GOT3 (cell line): Measurements from ENCODE around the gene CNIH2.
"Not testable (repeated sequence)": the region's sequence is repeated elsewhere in the genome, so short reads cannot be mapped to it uniquely, and the experiment has no call there.

Experiments
- DNase-seq: peaks from one replicate; lab custom pipeline; 2025; ENCODE audit warnings: mixed read lengths; lab: John Stamatoyannopoulos, UW

The CNIH2 gene

GRCh38 chr11:66291303-66291705 lies 13.3 kb downstream of the CNIH2 start:
- no peak for DNase-seq

DNA sequence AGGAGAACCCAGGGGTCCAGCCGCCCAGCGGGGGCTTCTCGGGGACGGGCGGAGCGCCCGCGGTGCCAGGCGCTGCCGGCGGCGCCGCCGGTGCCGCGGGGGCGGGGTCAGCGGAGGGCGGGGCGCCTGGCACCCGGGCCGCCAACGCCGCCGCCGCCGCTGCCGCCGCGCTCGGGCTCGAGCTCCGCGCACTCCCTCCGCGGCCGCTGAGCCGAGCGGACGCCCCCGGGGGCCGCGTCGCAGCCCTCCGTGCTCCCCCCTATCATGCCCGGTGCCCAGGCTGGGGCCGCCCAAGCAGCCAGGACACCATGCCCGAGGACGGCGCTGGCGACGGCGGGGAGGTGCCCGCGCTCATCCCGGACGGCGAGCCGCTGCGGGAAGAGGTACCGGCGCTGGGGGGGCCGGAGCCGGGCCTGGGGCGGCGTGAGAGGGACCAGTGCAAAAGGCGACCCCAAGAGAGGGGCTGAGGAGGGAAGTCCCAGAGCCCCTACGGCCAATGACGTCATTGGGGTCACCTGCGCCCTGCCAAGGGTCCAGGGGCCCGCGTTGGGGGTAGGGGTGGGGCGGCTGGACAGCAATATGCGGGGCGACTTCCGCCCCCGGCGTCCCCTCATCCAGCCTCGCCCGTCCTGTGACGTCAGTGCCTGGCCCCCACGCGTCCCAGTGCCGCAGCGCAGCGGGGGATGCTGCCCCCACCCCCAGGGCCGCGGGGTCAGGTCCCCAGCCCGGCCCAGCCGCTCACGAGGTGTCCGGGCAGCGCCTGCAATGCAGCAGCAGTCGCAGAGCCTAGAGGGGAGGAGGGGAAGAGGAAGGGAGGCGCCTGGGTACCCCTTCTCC lies 13.9 kb downstream of the CNIH2 start, which contains the start of gene TMEM151A:
TMEM151A (plus strand) TSS at position 189 of the 837 bp plus-strand sequence; CDS start at position 309, 120 bp downstream.
- DNase-seq, result no peak

GRCh38 chr11:66292543-66293332 lies 14.8 kb downstream of the CNIH2 start:
- DNase-seq, result no peak

DNA sequence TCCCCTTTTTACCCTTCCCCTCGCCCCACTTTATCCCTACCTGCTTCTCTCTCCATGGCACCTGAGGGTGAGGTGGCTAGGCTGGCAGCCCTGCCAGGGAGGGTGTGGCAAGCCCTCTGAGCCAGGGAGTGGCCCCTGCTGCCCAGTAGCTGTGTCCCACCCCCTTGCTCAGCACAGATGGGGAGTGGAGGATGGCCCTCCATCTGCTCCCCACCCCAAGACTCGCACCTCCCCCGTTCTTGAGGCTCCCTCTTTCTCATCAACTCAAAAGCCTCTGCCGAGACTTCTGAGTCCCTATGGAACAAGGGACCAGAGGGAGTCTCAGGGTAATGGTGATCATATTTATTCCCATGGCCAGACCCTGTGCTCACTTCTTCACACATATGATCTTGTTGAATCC lies 15.4 kb downstream of the CNIH2 start:
- DNase-seq, result no peak

GRCh38 chr11:66293777-66294625 lies 16.0 kb downstream of the CNIH2 start:
- no peak for DNase-seq

DNA sequence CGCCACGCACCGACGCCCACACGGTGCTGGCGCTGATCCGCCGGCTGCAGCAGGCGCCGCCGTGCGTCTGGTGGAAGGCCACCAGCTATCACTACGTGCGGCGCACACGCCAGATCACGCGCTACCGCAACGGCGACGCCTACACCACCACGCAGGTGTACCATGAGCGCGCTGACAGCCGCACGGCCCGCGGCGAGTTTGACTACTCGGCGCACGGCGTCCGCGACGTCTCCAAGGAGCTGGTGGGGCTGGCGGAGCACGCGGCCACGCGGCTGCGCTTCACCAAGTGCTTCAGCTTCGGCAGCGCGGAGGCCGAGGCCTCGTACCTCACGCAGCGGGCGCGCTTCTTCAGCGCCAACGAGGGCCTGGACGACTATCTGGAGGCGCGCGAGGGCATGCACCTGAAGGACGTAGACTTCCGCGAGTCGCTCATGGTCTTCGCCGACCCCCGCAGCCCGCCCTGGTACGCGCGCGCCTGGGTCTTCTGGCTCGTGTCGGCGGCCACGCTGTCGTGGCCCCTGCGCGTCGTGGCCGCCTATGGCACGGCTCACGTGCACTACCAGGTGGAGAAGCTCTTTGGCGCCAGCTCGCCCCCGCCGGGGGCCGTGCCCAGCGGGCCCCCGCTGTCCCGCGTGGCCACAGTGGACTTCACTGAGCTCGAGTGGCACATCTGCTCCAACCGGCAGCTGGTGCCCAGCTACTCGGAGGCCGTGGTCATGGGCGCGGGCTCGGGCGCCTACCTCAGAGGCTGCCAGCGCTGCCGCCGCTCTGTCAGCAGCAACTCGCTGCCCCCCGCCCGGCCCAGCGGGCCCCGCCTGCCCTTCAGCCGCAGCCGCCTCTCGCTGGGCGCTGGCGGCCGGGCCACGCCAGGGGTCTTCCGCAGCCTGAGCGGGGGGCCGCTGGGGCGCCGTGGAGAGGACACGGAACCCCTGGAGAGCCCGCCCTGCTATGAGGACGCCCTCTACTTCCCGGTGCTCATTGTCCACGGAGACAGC lies 16.9 kb downstream of the CNIH2 start:
- DNase-seq, result no peak

- DNase-seq, result no peak
Measured at GRCh38 chr11:66297610-66298009, 19.6 kb downstream of the CNIH2 start.

DNA sequence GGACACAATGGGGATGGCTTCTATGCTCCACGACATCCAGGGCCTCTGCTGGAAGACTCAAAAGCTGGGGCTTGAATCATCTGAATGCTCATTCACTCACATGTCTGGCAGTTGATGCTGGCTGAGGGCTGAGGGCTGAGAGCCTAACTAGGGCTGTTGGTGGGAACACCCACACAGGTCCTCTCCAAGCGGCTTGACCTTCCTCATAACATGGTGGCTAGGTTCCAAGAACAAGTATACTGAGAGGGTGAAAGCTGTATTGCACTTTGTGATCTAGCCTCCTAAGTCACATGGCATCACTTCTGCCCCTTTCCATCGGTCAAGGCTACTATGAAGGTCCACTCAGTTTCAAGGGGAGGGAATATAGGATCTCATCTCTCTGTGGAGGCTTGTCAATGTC lies 21.2 kb downstream of the CNIH2 start:
- DNase-seq, result no peak

GRCh38 chr11:66302656-66303055 lies 24.7 kb downstream of the CNIH2 start:
- no peak for DNase-seq

DNA sequence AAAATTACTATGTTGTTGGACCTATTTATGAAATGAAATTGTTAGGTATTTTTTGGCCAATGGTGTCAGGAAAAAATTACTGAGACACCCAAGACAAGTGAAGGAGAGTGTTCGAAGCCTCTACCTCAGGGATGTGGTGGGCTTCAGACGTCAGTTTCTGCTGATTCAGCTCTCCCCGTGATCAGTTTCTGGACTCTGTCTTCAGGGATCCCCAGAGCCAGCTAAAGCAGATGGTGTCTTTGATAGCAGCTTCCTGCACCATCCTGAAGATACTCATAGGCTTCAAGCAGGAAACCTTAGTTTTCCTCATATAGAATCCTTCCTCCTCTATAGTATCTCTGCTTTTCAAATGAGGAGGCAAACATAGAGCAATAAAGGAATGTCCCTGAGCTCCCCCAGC lies 31.5 kb downstream of the CNIH2 start:
- DNase-seq, result no peak

- no peak for DNase-seq
Measured at GRCh38 chr11:66310324-66310723, 32.3 kb downstream of the CNIH2 start.

DNA sequence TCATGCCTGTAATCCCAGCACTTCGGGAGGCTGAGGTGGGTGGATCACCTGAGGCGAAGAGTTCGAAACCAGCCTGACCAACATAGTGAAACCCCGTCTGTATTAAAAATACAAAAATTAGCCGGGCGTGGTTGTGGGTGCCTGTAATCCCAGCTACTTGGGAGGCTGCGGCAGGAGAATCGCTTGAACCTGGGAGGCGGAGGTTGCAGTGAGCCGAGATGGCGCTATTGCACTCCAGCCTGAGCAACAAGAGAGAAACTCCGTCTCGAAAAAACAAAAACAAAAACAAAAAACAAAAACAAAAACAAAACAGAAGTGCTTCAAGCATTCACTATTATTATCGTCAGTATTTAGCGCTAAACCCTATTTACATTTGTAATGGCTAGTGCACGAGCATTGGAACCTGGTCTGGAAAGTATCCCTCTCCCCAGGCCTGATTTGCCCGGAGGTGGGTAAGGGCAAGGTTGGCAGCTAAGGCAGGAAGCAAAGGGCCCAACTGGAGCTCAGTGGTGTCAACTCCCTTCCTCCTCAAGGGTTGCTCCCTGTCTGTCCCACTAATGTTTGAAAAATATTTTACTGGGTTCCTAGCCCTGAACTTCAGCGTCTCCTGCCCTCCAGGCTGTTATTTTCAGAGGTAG lies 32.9 kb downstream of the CNIH2 start:
- not testable (repeated sequence) for DNase-seq

DNA sequence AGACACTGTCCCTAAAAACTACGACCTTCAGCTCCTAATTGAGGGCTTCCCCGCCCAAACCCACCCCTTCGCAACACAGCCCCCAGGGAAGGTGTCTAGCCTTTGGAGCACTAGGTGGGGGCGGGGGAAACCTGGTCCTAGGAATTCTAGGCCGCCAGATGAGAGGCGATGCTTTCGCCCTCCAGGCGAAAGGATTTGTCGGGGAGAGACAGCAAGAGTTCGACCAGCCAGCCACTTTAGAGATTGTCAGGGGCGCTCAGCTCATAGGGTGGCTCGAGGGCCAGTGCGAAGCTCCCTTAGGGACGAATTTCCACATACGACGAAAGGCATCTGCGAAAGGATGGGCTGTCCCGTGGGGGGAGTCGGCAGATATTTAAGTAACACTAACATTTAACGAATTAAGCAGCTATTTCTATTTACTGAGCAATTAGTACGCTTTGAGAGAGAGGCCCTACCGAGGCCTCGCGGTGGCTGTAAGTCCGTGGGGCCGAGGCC lies 33.5 kb downstream of the CNIH2 start:
- no peak for DNase-seq

DNA sequence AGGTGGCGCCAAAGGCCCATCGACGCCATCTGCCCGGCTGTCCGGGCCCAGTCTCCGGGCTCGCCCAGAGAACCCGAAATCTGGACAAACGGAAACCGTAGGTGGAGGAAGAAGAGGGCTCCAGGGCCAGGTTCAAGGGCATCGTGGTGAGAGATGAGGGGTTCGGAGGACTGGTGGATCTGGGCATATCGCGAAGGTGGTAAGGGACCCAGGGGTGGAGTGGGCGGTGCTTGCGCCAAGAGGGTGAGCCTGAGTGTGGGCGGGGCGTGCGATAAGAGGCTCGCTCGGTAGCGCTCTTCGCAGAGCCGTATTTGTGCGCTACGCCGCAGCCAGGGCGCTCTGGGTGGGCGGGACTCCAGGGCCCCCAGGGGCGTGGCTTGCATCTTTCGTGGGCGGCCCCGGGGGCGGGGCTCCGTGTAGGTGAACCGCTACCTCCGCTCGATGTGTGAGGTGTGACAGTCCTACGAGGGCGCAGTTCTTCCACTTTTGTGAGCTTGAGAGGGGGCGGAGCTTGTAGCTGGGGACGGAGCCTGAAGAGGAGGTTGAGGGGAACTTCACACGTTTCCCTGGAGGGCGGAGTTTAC lies 34.1 kb downstream of the CNIH2 start:
- DNase-seq, result peak; percentile 91

- DNase-seq, result peak; percentile 98
Measured at GRCh38 chr11:66312549-66313320, 34.8 kb downstream of the CNIH2 start.

DNA sequence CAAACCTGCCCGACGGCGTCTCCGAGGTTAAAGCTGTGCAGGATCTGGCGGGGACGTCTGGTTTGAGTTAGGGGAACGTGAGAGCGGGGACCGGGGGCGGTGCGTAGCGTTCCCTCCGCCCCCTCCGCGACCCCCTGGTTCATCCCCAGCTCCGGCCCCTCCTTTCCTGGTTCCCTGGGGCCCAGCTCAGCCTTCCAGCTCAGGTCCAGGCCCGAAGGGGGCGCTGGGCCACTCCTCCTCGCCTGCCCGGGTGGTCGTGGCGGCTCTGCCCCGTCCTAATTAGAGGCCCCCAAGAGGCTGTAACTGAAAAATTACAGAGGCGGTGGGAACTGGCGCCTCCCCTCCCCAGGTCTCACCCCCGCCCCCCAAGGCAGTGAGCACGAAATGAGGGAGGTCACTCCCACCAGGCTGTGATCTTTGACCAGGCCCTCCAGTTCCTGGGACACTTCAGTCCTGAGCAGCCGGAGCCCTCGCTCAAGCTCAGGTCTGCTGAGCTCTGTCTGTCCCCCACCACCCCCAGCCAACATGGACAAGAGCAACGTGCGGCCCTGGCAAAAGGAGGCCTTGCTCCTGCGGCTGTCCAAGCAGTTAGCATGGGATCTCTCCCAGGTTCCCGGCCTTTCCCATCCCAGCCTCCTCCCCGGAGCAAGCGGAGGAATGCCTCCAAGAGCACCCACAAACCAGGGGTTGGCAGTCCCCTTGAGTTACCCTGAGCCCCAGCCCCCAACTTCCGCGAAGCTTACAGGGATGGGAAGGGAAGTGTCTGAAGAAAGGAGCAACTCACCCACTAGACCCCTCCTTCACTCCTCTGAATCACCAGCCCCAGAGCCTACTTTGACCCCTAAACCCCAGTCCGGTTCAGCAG lies 35.6 kb downstream of the CNIH2 start:
- no peak for DNase-seq

DNA sequence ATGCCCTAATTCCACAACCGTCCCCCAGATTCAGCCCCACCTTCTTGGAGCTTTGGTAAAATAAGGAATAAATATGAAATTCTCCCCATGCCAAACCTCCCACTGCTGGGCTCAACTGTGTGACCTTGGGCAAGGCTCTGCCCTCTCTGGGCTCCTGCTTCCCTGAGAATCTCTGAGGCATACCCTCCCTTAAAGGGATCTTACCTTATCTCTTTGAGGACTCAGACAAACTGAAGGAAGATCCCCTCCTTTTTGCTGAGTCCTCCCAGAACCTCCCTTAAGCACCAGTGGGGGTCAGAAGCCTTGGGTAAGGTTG lies 36.2 kb downstream of the CNIH2 start:
- no peak for DNase-seq
